Progenitor cell of endocrine pancreas (in vitro differentiated cells): ENCODE results near the gene SYP. TPM values are rescaled to one million over a fixed set of nuclear protein-coding genes. Genes with fewer than 3 reads are reported as not detected.

Source experiments
- DNase-seq: peaks from one replicate; pipeline ENCODE4 v3.0.0; 2021; ENCODE audit warnings: low spot score; ENCODE audit not compliant: unreplicated experiment
- H3K27ac Mint-ChIP-seq: 2 replicates; pipeline ENCODE4 v1.8.0; 2021; ENCODE audit warnings: mild to moderate bottlenecking, moderate library complexity, mixed read lengths
- H3K27me3 Mint-ChIP-seq: 2 replicates; pipeline ENCODE4 v1.8.0; 2021; ENCODE audit warnings: mixed read lengths
- H3K36me3 Mint-ChIP-seq: 2 replicates; pipeline ENCODE4 v1.8.0; 2022; ENCODE audit warnings: mixed read lengths; ENCODE audit not compliant: insufficient read depth
- H3K4me1 Mint-ChIP-seq: 2 replicates; pipeline ENCODE4 v1.8.0; 2021; ENCODE audit warnings: low read depth, mixed read lengths
- H3K4me3 Mint-ChIP-seq: 2 replicates; pipeline ENCODE4 v1.8.0; 2021; ENCODE audit warnings: low read depth, mild to moderate bottlenecking, moderate library complexity, mixed read lengths
- H3K9me3 Mint-ChIP-seq: 2 replicates; pipeline ENCODE4 v1.8.0; 2021; ENCODE audit warnings: low read depth, mixed read lengths
- total RNA-seq: library from RNA; stranded (reverse); gene quantifications from 2 replicates; pipeline ENCODE4 v1.2.1, GENCODE V29; 2021
- TF ChIP-seq, protein P1 (sequence below): fragments of 200-600 bp; sonication (generic); IDR thresholded peaks from one replicate; pipeline ENCODE4 v1.5.0; 2021; ENCODE audit warnings: antibody characterized with exemption, mild to moderate bottlenecking; ENCODE audit not compliant: unreplicated experiment

The SYP gene
- total RNA-seq, 1 donor from 2014 or later: 11.4 TPM

DNA sequence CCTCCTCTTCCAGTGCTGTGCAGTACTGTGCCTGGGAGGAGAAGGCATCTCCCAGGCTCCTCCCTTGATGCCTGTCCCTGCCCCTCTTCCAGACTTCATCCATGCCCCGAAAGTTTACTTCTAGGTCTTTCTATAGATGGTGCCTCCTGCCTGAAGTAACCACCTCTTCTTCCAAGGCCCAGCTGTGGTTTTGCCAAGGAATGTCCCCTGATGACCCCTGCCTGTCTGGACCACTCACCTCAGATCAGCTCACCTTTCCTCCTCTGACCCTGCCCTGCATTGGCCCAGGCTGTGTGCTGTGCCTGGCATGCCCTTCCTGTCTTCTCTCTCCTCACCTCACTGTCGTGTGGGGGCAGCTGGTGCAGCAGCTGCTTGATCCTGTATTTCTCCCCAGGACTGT, 20.6 kb downstream of the SYP start:
- Mint-ChIP-seq H3K4me1 (no peaks in the 10 kb centered on the region), H3K4me3 (no peak overlapping the region), H3K27me3 (no peaks in the 10 kb centered on the region), H3K9me3 (peaks cover 15% of the 10 kb centered on the region), H3K27ac (no peak overlapping the region), H3K36me3 (peaks cover 32% of the 10 kb centered on the region)
- TF ChIP-seq, protein P1, sequence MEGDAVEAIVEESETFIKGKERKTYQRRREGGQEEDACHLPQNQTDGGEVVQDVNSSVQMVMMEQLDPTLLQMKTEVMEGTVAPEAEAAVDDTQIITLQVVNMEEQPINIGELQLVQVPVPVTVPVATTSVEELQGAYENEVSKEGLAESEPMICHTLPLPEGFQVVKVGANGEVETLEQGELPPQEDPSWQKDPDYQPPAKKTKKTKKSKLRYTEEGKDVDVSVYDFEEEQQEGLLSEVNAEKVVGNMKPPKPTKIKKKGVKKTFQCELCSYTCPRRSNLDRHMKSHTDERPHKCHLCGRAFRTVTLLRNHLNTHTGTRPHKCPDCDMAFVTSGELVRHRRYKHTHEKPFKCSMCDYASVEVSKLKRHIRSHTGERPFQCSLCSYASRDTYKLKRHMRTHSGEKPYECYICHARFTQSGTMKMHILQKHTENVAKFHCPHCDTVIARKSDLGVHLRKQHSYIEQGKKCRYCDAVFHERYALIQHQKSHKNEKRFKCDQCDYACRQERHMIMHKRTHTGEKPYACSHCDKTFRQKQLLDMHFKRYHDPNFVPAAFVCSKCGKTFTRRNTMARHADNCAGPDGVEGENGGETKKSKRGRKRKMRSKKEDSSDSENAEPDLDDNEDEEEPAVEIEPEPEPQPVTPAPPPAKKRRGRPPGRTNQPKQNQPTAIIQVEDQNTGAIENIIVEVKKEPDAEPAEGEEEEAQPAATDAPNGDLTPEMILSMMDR: no peak
- no peak for DNase-seq

DNA sequence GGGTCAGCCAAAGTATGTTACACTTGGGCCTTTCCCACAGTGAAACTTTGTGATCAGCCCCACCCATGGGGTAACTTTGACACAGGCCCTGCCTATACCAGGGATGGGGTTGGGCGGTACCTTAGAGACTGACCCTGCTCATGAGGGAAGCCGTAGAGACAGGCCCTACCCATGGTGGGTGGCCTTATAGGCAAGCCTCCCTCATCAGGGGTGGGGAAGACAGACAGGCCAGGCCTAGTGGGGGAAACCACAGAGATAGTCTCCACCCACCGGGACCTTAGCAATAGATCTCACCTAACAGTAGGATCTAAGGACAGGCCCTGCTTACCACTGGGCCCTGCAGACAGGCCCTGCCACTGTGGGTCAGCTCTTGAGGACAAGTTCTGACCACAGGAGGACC, 21.5 kb downstream of the SYP start:
- DNase-seq: no peak
- Mint-ChIP-seq H3K36me3 (peaks cover 32% of the 10 kb centered on the region), H3K27ac (no peak overlapping the region), H3K27me3 (no peaks in the 10 kb centered on the region), H3K9me3 (peaks cover 15% of the 10 kb centered on the region), H3K4me3 (no peak overlapping the region), H3K4me1 (no peaks in the 10 kb centered on the region)
- TF ChIP-seq, protein P1: no peak

DNA sequence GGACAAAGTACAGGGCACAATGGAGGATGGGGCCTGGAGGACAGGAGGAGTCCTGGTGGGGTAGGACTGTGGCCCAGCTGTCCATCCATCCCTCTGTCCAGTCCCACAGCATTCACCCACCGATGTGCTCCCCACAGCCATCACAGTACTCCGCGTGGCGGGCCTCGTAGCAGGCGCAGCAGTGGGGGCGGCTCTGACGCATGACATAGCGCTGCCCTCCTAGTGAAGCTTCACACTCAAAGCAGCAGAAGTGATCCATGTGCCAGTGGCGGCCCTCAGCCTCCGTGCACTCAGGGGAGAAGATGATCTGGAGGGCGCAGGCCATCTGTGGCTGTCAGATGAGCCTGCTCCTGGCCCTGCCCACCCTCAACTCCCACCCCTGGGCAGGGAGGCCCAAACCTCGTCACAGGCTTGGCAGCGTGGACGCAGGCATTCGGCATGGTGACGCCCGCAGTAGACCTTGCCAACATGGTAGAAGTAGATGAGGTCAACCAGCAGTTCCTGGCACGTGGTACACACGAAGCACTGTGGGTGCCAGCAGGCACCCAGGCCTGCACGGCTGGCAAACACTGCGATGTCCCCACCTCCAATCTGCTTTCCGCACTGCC, 22.0 kb downstream of the SYP start:
- TF ChIP-seq, protein P1: no peak
- Mint-ChIP-seq H3K36me3 (peaks cover 36% of the 10 kb centered on the region), H3K4me1 (no peaks in the 10 kb centered on the region), H3K27me3 (peaks cover 5% of the 10 kb centered on the region), H3K9me3 (peaks cover 15% of the 10 kb centered on the region), H3K4me3 (no peak overlapping the region), H3K27ac (no peak overlapping the region)
- no peak for DNase-seq

DNA sequence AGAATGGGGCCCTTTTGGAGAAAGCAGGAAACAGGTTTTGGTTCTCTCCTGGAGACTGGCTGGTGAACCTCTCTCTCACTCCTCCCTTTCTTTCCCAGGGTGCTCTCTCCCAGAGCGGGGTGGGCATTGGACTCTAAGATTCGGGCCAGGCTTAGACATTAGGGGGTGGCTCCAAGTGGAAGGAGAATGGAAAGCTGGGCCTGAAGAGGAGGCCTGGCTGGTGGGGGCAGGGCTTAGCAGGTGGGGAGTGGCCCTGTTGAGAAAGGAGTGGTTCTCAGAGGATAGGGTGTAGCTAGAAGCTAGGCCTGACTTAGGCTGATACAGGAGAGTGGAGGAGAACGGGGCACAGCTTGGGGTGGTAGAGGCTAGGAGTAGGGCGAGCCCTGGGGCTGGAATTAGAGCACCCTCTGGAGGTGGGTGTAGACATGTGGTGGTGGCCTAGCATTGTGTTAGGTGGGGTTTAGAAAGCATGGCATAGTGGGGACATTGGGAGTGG, 22.6 kb downstream of the SYP start:
- TF ChIP-seq, protein P1: no peak
- H3K9me3 Mint-ChIP-seq: peaks cover 13% of the 10 kb centered on the region
- no peak overlapping the region for H3K4me3 Mint-ChIP-seq
- no peaks in the 10 kb centered on the region for H3K4me1 Mint-ChIP-seq
- H3K27ac Mint-ChIP-seq: no peak overlapping the region
- H3K27me3 Mint-ChIP-seq: peaks cover 10% of the 10 kb centered on the region
- H3K36me3 Mint-ChIP-seq: peaks cover 35% of the 10 kb centered on the region
- DNase-seq: no peak

DNA sequence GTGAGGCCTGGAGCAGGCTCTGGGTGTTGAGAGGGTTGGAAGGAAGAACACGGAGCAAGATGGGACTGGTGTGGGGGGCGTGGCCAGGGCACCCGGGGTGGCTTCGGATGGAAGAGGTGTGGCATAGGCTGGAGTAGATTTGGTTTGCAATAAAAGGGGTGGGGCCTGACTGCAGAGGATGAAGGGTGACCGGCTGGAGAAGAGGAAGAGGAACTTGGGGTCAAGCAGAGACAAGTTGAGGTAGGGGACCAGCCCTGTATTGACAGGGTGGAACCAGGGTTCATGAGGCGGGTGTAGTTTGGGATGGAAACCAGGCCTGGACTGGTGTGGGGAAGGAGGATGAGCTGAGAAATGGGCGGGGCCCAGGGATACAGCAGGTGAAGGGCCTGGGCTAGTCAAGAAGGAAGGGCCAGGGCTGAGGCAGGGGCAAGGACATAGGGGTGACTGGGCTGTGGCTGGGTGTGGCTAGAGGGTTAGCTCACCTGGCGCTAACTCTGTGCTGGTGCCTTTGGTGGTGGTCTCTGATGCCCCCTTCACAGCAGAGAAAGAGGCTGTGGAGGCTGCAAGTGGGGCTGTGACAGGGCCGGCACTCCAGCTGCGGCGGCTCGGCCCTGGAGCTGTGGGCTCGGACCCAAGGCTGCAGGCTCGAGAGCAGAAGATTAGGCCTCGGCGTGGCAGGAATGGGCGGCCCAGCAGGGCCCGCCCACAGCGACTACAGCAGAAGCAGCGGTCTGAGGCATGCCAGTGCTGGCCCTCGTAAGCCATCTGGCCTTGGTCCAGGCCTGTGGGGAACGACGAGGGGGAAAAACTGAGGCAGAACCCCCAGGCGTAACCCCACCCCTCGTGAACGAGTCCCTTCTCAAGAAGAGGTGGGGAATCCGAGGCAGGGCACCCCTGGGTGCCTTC, 23.3 kb downstream of the SYP start:
- Mint-ChIP-seq H3K4me1 (no peaks in the 10 kb centered on the region), H3K4me3 (no peak overlapping the region), H3K27me3 (peaks cover 14% of the 10 kb centered on the region), H3K27ac (no peak overlapping the region), H3K9me3 (peaks cover 10% of the 10 kb centered on the region), H3K36me3 (peaks cover 31% of the 10 kb centered on the region)
- DNase-seq: no peak
- TF ChIP-seq, protein P1: no peak
